SK-N-SH treated with all-trans-retinoic acid at 6 μM for 48 hours (cell line): ENCODE results near the gene SLC25A2.
"Not testable (repeated sequence)": the region's sequence is repeated elsewhere in the genome, so short reads cannot be mapped to it uniquely, and the experiment has no call there.

ENCODE experiments used
- BACH2 ChIP-seq: fragments of 250-450 bp; sonication (Bioruptor Pico); IDR thresholded peaks from 2 replicates; pipeline ENCODE4 v1.9.0; 2021; ENCODE audit warnings: mild to moderate bottlenecking, borderline replicate concordance
- CSRNP3 ChIP-seq: fragments of 250-450 bp; sonication (Bioruptor Pico); IDR thresholded peaks from 2 replicates; pipeline ENCODE4 v1.5.1; 2021; ENCODE audit warnings: mild to moderate bottlenecking, moderate library complexity
- ESRRG ChIP-seq: fragments of 250-450 bp; sonication (Bioruptor Pico); IDR thresholded peaks from 2 replicates; pipeline ENCODE4 v1.6.1; 2021; ENCODE audit warnings: mild to moderate bottlenecking
- ISL1 ChIP-seq: fragments of 250-450 bp; sonication (Bioruptor Pico); IDR thresholded peaks from 2 replicates; pipeline ENCODE4 v2.1.2; 2022; ENCODE audit warnings: mild to moderate bottlenecking, moderate library complexity
- OSR1 ChIP-seq: fragments of 250-450 bp; sonication (Bioruptor Pico); IDR thresholded peaks from 2 replicates; pipeline ENCODE4 v1.8.0; 2022; ENCODE audit warnings: moderate library complexity, mild to moderate bottlenecking, inconsistent platforms
- PATZ1 ChIP-seq: fragments of 250-450 bp; sonication (Bioruptor Pico); IDR thresholded peaks from 2 replicates; pipeline ENCODE4 v1.8.0; 2020; ENCODE audit warnings: mild to moderate bottlenecking, moderate library complexity, borderline replicate concordance
- SNAI2 ChIP-seq: fragments of 250-450 bp; sonication (Bioruptor Pico); IDR thresholded peaks from 2 replicates; pipeline ENCODE4 v1.5.0; 2020; ENCODE audit warnings: mild to moderate bottlenecking, moderate library complexity
- TOX ChIP-seq: fragments of 250-450 bp; sonication (Bioruptor Pico); IDR thresholded peaks from 2 replicates; pipeline ENCODE4 v1.8.0; 2021; ENCODE audit warnings: mild to moderate bottlenecking, moderate library complexity, borderline replicate concordance
- TSHZ2 ChIP-seq: fragments of 250-450 bp; sonication (Bioruptor Pico); IDR thresholded peaks from 2 replicates; pipeline ENCODE4 v1.5.0; 2020; ENCODE audit warnings: mild to moderate bottlenecking, moderate library complexity
- ZFP30 ChIP-seq: fragments of 450-650 bp; formaldehyde crosslinking; IDR thresholded peaks from 2 replicates; pipeline ENCODE4 v1.5.0; 2022; ENCODE audit warnings: mild to moderate bottlenecking, moderate library complexity
- ZNF8 ChIP-seq: fragments of 450-650 bp; formaldehyde crosslinking; IDR thresholded peaks from 2 replicates; pipeline ENCODE4 v1.5.0; 2020; ENCODE audit warnings: mild to moderate bottlenecking, moderate library complexity
- TF ChIP-seq, protein P1 (sequence below): fragments of 250-450 bp; sonication (Bioruptor Pico); IDR thresholded peaks from 2 replicates; pipeline ENCODE4 v1.5.1; 2020; ENCODE audit warnings: low read depth, mild to moderate bottlenecking, moderate library complexity

DNA sequence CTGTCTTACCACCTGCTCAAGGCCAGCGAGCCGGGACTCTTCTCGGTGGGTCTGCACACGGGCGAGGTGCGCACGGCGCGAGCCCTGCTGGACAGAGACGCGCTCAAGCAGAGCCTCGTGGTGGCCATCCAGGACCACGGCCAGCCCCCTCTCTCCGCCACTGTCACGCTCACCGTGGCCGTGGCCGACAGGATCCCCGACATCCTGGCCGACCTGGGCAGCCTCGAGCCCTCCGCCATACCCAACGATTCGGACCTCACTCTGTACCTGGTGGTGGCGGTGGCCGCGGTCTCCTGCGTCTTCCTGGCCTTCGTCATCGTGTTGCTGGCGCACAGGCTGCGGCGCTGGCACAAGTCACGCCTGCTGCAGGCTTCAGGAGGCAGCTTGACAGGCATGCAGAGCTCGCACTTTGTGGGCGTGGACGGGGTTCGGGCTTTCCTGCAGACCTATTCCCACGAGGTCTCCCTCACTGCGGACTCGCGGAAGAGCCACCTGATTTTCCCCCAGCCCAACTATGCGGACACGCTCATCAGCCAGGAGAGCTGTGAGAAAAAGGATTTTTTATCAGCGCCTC, 37.0 kb upstream of the SLC25A2 start:
- TF ChIP-seq SNAI2; TOX (CRISPR knock-in tag); ZFP30 (CRISPR knock-in tag); CSRNP3; PATZ1; OSR1 (CRISPR knock-in tag); ZNF8 (CRISPR knock-in tag); ESRRG (CRISPR knock-in tag); ISL1 (CRISPR knock-in tag); TSHZ2 (CRISPR knock-in tag); BACH2: not testable (repeated sequence)
- TF ChIP-seq, protein P1, sequence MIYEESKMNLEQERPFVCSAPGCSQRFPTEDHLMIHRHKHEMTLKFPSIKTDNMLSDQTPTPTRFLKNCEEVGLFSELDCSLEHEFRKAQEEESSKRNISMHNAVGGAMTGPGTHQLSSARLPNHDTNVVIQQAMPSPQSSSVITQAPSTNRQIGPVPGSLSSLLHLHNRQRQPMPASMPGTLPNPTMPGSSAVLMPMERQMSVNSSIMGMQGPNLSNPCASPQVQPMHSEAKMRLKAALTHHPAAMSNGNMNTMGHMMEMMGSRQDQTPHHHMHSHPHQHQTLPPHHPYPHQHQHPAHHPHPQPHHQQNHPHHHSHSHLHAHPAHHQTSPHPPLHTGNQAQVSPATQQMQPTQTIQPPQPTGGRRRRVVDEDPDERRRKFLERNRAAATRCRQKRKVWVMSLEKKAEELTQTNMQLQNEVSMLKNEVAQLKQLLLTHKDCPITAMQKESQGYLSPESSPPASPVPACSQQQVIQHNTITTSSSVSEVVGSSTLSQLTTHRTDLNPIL = not testable (repeated sequence)
